Measurements from ENCODE around the gene TFIP11.

GRCh38 chr22:26524870-26525269 is 12.6 kb upstream of the TFIP11 start:
- TF ChIP-seq CTCF (IDR thresholded peaks at IDR 0.05) (no peak), EZH2phosphoT487 (IDR thresholded peaks at IDR 0.05) (no peak)
